Stimulated activated CD4-positive, alpha-beta T cell treated with anti-CD3 and anti-CD28 coated beads, Interleukin-12 subunit alpha, Interleukin-12 subunit beta, amount 100 ng/mL, for 48 hours (primary cell): ENCODE measurements around the gene HSPA1B.
"Not testable (repeated sequence)": the region's sequence is repeated elsewhere in the genome, so short reads cannot be mapped to it uniquely, and the experiment has no call there.

Source experiments
- DNase-seq, 3 donors: peaks; one replicate each; pipeline ENCODE4 v3.0.0-alpha.2; 2020; ENCODE audit warnings: low read depth in 2 of 3, low spot score in 1 of 3

HSPA1B gene

DNA sequence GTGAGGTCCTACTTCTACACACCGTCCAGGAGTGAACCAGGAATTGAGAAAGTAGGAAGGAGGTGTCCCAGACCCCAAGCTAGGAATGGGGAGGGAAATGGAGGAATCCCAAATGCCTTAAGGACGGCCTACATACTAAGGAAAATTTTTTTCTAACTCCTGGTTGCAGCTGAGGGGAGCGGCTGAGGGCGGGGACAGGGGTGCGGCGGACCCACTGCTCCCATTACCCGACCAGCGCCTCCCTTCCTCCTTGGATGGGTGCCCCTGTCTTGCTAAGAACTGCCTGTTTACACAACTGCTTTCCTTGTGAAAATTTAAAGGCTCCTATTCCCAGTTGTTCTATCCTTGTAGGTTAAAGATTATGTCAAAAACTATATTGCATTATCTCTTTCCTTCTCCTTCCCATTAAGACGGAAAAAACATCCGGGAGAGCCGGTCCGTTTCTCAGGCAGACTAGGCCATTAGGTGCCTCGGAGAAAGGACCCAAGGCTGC, 699 bp upstream of the HSPA1B start:
- no peak for DNase-seq

DNA sequence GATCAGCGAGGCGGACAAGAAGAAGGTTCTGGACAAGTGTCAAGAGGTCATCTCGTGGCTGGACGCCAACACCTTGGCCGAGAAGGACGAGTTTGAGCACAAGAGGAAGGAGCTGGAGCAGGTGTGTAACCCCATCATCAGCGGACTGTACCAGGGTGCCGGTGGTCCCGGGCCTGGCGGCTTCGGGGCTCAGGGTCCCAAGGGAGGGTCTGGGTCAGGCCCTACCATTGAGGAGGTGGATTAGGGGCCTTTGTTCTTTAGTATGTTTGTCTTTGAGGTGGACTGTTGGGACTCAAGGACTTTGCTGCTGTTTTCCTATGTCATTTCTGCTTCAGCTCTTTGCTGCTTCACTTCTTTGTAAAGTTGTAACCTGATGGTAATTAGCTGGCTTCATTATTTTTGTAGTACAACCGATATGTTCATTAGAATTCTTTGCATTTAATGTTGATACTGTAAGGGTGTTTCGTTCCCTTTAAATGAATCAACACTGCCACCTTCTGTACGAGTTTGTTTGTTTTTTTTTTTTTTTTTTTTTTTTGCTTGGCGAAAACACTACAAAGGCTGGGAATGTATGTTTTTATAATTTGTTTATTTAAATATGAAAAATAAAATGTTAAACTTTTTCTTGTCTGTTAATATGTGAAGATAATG, 2.2 kb downstream of the HSPA1B start:
- no peak for DNase-seq

DNA sequence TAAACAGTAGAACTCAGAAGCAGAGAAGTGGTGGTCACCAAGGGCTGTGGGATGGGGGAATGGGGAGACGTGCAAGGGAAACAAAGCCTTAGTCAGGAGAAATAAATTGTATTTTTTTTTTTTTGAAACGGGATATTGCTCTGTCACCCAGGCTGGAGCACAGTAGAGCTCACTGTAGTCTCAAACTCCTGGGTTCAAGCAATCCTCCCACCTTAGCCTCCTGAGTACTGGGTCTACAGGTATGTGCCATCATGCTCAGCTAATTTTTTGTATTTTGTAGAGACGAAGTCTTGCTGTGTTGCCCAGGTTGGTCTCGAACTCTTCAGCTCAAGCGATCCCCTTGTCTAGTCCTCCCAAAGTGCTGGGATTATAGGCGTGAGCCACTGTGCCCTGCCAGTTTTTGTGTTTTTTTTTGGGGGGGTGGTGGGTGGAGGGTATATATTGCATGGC, 3.4 kb downstream of the HSPA1B start:
- no peak for DNase-seq

DNA sequence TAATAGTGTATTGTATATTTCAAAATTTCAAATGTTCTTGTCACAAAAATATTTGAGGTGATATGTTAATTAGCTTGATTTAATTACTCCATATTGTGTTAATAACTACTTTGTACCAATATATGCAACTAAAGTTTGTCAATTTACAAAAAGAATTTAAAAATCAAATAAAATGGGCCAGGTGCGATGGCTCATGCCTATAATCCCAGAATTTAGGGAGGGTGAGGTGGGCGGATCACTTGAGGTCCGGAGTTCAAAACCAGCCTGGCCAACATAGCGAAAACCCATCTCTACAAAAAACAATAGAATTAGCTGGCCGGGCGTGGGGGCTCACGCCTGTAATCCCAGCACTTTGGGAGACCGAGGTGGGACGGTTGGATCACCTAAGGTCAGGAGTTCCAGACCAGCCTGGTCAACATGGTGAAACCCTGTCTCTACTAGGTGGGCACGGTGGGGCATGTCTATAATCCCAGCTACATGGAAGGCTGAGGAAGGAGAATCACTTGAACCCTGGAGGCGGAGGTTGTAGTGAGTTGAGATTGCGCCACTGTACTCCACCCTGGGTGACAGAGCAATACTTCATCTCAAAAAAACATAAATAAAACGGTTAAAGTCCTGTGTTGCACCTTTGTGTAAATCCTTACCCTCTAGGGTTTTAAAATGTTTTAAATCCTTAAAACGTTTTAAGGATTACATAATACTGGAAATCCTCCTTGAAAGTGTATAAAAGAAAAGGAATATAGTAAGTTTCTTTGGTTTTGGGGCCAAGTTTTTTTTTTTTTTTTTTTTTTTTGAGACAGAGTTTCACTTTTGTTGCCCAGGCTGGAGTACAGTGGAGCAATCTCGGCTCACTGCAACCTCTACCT, 4.0 kb downstream of the HSPA1B start:
- no peak for DNase-seq

DNA sequence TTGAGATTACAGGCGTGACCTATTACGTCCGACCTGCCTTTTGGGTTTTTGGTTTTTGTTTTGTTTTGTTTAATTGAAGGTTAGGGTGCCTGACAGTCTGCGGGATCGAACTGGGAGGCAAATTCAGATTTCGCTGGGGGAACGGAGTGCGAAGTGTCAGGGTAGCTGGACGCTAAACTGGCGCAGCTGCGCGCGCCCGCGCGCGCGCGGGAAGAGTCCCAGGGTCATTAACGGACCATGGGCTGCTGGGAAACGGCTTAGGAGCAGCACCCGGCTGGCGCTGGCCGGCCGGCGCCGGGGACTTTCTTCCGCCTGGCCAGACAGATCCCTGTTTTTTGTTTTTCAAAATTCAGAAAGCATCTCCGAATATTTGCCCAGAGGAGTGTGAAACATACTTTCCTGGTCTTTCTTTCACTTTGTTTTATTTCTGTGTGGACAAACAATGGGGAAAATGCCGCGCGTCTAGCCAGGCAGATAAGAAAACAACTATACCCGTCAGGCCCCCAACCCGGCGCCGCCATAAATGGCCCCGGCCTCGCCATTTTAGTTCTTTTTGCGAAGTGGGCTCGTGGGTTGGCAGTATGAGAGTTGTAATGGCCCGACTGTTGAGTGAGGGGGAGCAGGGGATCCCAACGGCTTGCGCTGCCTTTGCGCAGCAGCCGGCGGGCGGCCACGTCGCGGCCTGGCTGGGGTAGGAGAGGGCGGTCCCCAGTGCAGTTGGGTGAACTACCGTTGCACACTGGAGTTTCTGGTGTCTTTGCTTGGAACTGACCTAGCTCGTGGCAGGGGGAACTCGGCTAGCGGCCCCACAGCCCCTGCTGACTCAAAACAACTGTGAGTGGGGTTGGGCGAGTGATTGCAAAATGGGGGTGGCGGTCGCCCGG, 7.1 kb downstream of the HSPA1B start:
- DNase-seq, result peak; percentile 72 to 79 (median 72)

DNA sequence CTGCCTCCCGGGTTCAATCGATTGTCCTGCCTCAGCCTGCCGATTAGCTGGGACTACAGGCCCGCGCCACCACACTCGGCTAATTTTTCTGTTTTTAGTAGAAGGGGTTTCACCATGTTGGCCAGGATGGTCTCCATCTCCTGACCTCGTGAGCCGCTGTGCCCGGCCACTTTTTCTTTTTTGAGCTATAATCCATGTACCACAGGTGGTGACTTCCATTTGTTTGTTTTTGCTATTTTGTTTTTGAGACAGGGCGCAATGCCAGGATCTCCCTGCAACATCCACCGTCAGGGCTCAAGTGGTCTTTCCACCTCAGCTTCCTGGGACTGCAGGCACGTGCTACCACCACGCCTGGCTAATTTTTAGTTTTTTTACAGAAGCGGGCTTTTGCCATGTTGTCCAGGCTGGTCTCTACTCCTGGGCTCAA, 8.5 kb downstream of the HSPA1B start:
- no peak for DNase-seq

DNA sequence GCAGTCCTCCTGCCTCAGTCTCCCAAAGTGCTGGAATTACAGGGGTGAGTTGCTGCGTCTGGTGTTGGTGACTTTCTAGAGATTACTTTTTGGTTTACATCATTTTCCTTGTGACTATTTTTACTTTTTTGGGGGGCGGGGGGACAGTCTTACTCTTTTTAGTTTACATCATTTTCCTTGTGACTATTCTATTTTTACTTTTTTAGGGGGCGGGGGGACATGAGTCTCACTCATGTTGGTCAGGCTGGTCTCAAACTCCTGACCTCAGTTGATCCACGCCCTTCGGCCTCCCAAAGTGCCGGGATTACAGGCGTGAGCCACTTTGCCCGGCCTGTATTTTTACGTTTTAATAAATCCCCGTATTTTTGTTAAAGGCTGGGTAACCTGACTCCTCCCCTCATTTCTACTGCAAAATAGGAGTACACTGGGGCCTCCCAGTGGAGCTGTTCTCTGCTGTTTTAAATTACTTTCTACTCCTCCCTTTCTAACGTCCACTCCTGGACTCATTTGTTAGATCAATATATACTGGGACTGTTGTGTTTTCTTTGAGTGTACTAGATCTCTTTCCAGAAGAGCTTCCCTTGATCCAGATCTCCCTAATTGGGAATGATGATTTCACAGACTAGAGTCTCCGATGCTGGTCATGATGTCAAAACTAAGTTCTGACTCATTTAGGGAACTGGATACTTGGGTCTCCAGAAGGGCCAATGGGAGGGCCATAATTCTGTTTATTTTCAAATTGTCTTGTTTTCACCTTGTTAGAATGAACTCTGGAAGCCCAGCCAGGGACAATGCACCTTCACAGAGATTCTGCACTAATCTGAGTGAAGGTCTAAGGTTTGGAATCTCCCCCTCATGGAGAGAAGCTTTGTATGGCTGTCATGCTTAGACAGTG, 9.2 kb downstream of the HSPA1B start:
- no peak for DNase-seq

DNA sequence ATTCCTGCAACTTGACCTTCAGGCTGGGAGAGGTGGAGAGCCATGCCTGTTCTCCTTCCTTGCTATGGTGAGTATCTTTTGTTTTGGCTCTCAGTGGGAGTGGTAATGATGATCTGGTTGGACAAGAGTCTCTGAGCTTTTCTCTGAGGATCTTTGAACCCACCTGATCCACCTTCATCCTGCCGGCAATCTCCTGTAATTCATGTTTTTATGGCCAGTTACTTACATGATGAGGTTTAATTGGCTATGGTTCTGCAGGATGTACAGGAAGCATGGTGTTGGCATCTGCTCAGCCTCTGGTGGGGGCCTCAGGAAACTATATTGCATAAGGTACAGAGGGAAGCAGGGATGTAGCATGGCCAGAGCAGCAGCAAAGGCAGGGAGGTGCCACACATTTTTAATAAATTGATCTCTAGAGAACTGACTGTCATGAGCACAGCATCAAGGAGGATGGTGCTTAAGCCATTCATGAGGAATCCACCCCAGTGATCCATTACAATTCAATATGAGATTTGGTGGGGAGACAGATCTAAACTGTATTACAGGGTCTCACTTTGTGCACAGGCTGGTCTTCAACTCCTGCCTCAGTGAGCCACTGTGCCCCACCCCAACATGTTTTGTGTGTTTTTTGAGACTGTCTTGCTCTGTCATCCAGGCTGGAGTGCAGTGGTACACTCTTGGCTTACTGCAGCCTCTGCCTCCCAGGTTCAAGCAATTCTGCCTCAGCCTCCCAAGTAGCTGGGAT, 10.0 kb downstream of the HSPA1B start:
- no peak for DNase-seq

DNA sequence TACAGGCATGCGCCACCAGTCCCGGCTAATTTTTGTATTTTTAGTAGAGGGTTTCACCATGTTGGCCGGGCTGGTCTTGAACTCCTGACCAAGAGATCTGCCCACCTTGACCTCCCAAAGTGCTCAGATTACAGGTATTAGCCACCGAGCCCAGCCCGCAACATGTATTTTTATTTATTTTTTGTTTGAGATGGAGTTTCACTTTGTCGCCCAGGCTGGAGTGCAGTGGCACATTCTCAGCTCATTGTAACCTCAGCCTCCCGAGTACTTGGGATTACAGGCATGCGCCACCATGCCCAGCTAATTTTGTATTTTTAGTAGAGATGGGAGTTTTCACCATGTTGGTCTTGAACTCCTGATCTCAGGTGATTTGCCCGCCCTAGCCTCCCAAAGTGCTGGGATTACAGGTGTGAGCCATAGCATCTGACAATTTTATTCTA, 10.6 kb downstream of the HSPA1B start:
- not testable (repeated sequence) for DNase-seq

DNA sequence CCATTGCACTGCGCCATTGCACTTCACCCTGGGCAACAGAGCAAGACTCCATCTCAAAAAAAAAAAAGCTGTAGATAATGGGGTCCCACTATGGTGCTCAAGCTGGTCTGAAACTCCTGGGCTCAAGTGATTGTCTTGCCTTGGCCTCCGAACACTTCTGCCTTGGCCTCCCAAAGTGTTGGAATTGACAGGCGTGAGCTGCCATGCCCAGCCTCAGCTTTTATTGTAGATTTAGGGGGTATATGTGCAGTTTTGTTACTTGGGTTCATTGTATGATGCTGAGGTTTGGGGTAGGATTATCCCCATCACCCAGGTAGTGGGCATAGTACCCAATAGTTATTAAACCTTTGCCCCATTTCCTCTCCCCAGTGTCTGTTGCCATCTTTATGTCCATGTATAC, 11.4 kb downstream of the HSPA1B start:
- no peak for DNase-seq

DNA sequence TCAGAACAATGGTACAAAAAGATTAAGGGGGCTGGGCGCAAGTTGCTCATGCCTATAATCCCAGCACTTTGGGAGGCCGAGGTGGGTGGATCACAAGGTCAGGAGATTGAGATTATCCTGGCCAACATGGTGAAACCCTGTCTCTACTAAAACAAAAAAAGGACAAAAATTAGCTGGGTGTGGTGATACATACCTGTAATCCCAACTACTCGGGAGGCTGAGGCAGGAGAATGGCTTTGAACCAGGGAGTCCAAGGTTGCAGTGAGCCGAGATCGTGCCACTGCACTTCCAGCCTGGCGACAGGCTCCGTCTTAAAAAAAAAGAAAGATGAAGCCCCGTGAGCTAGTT, 12.2 kb downstream of the HSPA1B start:
- not testable (repeated sequence) for DNase-seq

DNA sequence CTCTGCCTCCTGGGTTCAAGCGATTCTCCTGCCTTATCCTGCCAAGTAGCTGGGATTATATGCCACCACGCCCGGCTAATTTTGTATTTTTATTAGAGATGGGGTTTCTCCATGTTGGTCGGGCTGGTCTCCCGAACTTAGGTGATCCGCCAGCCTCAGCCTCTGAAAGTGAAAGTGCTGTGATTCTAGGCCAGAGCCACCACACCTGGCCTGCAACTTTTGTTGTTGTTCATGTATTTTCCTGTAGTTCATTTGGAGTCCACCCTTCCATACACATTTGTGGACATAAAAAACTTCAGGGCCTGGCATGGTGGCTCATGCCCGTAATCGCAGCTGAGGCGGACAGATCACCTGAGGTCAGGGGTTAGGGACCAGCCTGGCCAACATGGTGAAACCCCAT, 14.5 kb downstream of the HSPA1B start:
- no peak for DNase-seq

DNA sequence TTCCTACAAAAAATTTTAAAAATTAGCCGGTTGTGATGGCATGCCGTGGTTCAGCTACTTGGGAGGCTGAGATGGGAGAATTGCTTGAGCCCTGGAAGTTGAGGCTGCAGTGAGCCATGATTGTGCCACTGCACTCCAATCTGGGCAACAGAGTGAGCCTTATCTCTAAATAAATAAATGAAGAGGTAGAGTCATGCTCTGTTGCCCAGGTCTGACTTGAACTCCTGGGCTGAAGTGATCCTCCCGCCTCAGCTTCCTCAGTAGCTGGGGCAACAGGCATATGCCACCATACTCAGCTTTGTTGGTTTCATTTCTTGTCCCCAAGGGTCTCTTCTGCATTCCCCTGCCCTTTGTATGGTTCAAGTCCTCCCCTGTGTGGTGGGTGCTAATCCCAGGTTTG, 17.0 kb downstream of the HSPA1B start:
- no peak for DNase-seq

DNA sequence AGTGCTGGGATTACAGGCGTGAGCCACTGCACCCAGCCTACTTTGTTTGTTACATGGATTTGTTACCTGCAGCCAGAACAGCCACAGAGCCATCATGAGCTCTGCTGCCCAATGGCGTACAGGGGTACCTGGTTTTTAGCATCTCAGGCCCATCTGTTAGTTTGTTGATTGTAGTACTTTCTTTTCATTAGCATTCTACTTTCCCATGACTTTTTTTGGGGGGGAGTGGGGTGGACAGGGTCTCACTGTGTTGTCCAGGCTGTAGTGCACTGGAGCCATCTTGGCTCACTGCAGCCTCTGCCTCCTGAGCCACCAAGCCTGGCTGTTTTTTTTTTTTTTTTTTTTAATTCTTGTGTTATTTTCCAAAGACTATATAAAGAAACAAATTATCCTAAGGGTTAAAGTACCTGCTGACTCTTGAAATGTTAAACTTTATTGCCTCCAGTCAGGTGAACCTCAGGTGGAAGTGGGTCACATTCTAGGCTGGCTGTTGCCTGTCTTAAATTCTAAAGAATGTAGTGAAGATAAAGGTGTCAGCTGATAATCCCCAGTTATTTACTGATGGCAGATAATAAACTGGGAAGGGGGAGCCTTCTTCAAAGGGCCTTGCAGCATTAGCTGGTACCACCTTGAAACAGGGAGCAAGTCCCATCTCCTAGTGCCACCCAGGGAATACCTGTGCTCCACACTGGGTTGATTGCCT, 19.9 kb downstream of the HSPA1B start:
- no peak for DNase-seq

DNA sequence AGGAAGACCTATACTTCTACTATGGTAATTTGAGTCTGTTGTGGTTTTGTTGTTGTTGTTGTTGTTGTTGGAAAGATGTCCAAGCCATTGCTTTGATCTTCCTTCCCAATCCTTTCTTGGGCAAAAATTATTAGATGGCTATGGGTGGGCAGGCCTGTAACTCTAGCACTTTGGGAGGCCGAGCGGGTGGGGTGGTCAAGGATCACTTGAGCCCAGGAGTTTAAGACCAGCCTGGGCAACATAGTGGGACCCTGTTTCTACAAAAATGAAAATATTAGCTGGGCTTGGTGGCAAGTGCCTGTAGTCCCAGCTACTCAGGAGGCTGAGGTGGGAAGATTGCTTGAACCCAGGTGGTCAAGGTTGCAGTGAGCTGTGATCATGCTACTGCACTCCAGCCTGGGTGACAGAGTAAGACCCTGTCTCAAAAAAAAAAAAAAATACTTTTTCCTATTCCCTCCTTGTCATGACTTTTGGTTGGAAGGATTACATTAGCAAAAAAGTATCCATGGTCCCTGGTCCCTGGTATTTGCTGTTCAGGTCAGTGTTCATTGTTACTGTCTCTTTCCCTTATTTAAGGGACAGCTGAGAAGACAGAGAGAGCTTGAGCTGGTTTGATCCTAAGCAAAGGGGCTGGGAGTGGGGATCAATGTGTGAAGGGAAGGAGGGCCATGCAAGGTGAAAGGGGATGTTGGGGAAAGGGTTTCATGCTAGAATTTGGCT, 23.4 kb downstream of the HSPA1B start:
- no peak for DNase-seq

DNA sequence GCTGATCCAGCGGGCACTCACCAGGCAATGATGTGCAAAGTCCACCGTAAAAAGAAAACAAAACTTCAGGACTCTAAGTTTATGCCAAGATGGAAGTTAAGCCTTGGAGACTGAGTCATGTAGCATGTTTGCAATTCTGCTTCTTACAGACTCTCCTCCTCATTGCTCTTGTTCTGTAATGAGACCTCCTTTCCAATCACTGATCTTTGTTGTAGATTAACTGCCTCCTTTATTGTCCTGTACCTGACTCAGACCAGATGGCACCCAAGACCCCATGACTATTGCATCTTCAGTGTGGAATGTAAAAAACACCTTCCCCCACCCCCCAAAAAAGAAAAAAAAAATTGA, 23.9 kb downstream of the HSPA1B start:
- no peak for DNase-seq

DNA sequence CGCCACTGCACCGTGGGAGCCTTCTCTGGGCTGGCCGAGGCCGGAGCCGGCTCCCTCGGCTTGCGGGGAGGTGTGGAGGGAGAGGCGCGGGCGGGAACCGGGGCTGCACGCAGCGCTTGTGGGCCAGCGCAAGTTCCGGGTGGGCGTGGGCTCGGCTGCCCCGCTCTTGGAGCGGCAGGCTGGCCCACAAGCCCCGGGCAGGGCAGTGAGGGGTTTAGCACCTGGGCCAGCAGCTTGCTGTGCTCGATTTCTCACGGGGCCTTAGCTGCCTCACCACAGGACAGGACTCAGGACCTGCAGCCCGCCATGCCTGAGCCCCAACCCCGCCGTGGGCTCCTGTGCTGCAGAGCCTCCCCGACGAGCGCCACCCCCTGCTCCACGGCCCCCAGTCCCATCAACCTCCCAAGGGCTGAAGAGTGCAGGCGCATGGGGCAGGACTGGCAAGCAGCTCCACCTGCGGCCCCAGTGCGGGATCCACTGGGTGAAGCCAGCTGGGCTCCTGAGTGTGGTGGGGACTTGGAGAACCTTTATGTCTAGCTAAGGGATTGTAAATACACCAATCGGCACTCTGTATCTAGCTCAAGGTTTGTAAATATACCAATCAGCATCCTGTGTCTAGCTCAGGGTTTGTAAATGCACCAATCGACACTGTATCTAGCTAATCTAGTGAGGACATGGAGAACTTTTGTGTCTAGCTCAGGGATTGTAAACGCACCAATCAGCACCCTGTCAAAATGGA, 24.6 kb downstream of the HSPA1B start:
- DNase-seq, result not testable (repeated sequence)

DNA sequence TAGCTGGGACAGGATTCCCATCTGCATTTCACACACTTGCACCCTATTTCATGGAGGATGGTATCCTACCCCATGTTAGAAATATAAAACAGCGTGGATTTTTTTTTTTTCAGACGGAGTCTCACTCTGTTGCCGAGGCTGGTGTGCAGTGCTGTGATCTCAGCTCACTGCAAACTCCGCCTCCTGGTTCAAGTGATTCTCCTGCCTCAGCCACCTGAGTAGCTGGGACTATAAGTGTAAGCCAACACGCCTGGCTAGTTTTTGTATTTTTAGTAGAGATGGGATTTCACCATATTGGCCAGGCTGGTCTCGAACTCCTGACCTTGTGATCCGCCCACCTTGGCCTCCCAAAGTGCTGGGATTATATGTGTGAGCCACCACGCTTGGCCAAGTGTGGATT, 30.2 kb downstream of the HSPA1B start:
- DNase-seq, result not testable (repeated sequence)
